ENCODE measurements around the gene LYAR.

DNA sequence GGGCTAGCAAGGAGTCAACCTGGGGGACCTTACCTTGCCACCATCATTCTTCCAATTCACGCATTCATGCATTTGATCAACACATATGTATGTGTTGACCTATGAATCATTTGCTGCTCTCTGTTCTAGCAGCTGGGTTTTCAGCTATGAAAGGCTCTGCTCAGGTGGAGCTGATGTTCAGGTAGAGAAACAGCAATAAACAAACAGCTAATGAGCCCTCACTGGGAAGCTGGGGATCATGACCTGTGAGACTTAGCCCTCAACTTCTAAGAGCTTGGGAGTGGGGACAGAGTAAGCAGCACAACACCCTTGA is 61.6 kb downstream of the LYAR start:
- TF ChIP-seq, protein P1, sequence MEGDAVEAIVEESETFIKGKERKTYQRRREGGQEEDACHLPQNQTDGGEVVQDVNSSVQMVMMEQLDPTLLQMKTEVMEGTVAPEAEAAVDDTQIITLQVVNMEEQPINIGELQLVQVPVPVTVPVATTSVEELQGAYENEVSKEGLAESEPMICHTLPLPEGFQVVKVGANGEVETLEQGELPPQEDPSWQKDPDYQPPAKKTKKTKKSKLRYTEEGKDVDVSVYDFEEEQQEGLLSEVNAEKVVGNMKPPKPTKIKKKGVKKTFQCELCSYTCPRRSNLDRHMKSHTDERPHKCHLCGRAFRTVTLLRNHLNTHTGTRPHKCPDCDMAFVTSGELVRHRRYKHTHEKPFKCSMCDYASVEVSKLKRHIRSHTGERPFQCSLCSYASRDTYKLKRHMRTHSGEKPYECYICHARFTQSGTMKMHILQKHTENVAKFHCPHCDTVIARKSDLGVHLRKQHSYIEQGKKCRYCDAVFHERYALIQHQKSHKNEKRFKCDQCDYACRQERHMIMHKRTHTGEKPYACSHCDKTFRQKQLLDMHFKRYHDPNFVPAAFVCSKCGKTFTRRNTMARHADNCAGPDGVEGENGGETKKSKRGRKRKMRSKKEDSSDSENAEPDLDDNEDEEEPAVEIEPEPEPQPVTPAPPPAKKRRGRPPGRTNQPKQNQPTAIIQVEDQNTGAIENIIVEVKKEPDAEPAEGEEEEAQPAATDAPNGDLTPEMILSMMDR (IDR thresholded peaks at IDR 0.05; ENCODE audit: insufficient read depth, low read length, poor library complexity, severe bottlenecking), result no peak
- TF ChIP-seq EZH2phosphoT487 (conservative IDR thresholded peaks at IDR 0.05; ENCODE audit: low read length), result no peak
